Measurements from ENCODE around the gene FBXL2.

FBXL2 gene

GRCh38 chr3:33277193-33277882, at the start of gene FBXL2:
Gene FBXL2, plus strand, starts transcription at chr3:33277442. Its CDS starts 71 bp downstream, at chr3:33277513.
- peak within 1 kb of the TSS; percentile 84 for H3K4me3 ChIP-seq (ENCODE audit: low read depth, low read length)
- peak; percentile 71 for DNase-seq (ENCODE audit: low read depth)
- no peak for TF ChIP-seq CTCF (conservative IDR thresholded peaks at IDR 0.05; ENCODE audit: low read depth, low read length)

- no peak for DNase-seq (ENCODE audit: low read depth)
- H3K4me3 ChIP-seq (ENCODE audit: low read depth, low read length) = no peak overlapping the region
- TF ChIP-seq CTCF (conservative IDR thresholded peaks at IDR 0.05; ENCODE audit: low read depth, low read length) = no peak
These were observed 48.2 kb upstream of the FBXL2 start for GRCh38 chr3:33229066-33229465.

GRCh38 chr3:33229947-33230346, 47.3 kb upstream of the FBXL2 start:
- DNase-seq (ENCODE audit: low read depth) = no peak
- no peak for TF ChIP-seq CTCF (conservative IDR thresholded peaks at IDR 0.05; ENCODE audit: low read depth, low read length)

GRCh38 chr3:33231756-33232465, 45.3 kb upstream of the FBXL2 start:
- H3K4me3 ChIP-seq (ENCODE audit: low read depth, low read length) = no peak overlapping the region
- no peak for TF ChIP-seq CTCF (conservative IDR thresholded peaks at IDR 0.05; ENCODE audit: low read depth, low read length)
- no peak for DNase-seq (ENCODE audit: low read depth)

More at GRCh38 chr3:33229947-33230346, 47.3 kb upstream of the FBXL2 start:
- H3K4me3 ChIP-seq (ENCODE audit: low read depth, low read length) = no peak overlapping the region

GRCh38 chr3:33233884-33234283, 43.4 kb upstream of the FBXL2 start:
- DNase-seq (ENCODE audit: low read depth) = no peak
- peak; percentile 22 for TF ChIP-seq CTCF (conservative IDR thresholded peaks at IDR 0.05; ENCODE audit: low read depth, low read length)
- no peak overlapping the region for H3K4me3 ChIP-seq (ENCODE audit: low read depth, low read length)

- H3K4me3 ChIP-seq (ENCODE audit: low read depth, low read length) = no peak overlapping the region
- TF ChIP-seq CTCF (conservative IDR thresholded peaks at IDR 0.05; ENCODE audit: low read depth, low read length) = no peak
- DNase-seq (ENCODE audit: low read depth) = no peak
These were observed 41.2 kb upstream of the FBXL2 start for GRCh38 chr3:33236005-33236404.
